ENCODE data around the gene PTPRD. TPM values are rescaled to one million over a fixed set of nuclear protein-coding genes. Genes with fewer than 3 reads are reported as not detected.

PTPRD gene
- total RNA-seq, 1 experiment from 2014 or later: 69.6 TPM

GRCh38 chr9:9913276-9913832 is 699.4 kb downstream of the PTPRD start:
- H3K36me3 Mint-ChIP-seq: peaks cover 8% of the 10 kb centered on the region; the same call in 1 of the 2 replicates
- ChIA-PET CTCF (interaction anchor here (1.3 to 3.8 kb wide), 7 partner anchors 10 to 122 kb away, joined by 3 to 28 read pairs (median 5); no protein-coding TSS in a partner anchor), POLR2A (no interaction called here)
- ATAC-seq: no peak
- H3K27ac Mint-ChIP-seq: 0 out of 2 replicates have a peak overlapping the region, but pooled peaks have one; percentile 2
- H3K9me3 Mint-ChIP-seq: peaks cover 23% of the 10 kb centered on the region
- H3K4me1 Mint-ChIP-seq: peaks cover 11% of the 10 kb centered on the region
- no peaks in the 10 kb centered on the region for H3K27me3 Mint-ChIP-seq (ENCODE audit: low read depth)
- no peak for DNase-seq (ENCODE audit: low spot score)
- H3K4me3 Mint-ChIP-seq: no peak overlapping the region
- TF ChIP-seq FOXP1 (CRISPR knock-in tag; IDR thresholded peaks at IDR 0.05; ENCODE audit: borderline replicate concordance) (no peak), MYBL2 (CRISPR knock-in tag; IDR thresholded peaks at IDR 0.05) (no peak), PRRX2 (CRISPR knock-in tag; IDR thresholded peaks at IDR 0.05) (no peak), RORB (CRISPR knock-in tag; IDR thresholded peaks at IDR 0.05) (no peak), ZNF138 (CRISPR knock-in tag; conservative IDR thresholded peaks at IDR 0.05) (no peak), STAT6 (CRISPR knock-in tag; conservative IDR thresholded peaks at IDR 0.05; ENCODE audit: low read depth) (no peak), ZNF671 (CRISPR knock-in tag; IDR thresholded peaks at IDR 0.05) (no peak), ESRRA (CRISPR knock-in tag; IDR thresholded peaks at IDR 0.05; ENCODE audit: borderline replicate concordance) (no peak), NFE2L1 (CRISPR knock-in tag; IDR thresholded peaks at IDR 0.05) (no peak)
- TF ChIP-seq, protein P1, sequence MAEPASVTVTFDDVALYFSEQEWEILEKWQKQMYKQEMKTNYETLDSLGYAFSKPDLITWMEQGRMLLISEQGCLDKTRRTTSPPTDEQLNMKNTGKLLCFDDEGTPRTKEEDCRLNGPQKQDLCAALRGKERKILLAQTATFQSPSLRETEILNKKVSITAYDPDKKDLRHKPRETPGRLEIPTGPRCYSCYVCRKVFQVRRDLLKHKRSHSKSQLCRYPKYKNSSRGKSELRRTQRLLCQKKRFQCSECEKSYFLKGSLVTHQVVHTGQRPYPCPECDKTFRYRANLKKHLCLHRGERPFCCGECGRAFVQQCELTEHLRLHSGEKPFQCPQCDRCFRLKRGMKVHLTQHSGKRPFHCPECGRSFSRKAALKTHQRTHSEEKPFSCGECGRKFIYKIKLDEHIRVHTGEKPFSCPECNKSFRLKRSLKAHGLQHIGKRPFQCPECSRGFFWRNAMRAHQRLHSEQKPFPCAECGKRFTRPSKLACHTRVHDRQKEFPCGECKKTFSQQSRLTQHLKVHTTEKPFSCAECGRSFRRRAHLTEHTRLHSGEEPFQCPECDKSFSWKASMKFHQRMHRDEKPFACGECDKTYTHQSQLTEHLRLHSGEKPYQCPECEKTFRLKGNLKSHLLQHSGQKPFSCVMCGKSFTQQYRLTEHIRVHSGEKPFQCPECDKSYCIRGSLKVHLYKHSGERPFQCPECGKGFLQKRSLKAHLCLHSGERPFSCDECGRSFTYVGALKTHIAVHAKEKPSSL (CRISPR knock-in tag; conservative IDR thresholded peaks at IDR 0.05): no peak
- TF ChIP-seq, protein P2, sequence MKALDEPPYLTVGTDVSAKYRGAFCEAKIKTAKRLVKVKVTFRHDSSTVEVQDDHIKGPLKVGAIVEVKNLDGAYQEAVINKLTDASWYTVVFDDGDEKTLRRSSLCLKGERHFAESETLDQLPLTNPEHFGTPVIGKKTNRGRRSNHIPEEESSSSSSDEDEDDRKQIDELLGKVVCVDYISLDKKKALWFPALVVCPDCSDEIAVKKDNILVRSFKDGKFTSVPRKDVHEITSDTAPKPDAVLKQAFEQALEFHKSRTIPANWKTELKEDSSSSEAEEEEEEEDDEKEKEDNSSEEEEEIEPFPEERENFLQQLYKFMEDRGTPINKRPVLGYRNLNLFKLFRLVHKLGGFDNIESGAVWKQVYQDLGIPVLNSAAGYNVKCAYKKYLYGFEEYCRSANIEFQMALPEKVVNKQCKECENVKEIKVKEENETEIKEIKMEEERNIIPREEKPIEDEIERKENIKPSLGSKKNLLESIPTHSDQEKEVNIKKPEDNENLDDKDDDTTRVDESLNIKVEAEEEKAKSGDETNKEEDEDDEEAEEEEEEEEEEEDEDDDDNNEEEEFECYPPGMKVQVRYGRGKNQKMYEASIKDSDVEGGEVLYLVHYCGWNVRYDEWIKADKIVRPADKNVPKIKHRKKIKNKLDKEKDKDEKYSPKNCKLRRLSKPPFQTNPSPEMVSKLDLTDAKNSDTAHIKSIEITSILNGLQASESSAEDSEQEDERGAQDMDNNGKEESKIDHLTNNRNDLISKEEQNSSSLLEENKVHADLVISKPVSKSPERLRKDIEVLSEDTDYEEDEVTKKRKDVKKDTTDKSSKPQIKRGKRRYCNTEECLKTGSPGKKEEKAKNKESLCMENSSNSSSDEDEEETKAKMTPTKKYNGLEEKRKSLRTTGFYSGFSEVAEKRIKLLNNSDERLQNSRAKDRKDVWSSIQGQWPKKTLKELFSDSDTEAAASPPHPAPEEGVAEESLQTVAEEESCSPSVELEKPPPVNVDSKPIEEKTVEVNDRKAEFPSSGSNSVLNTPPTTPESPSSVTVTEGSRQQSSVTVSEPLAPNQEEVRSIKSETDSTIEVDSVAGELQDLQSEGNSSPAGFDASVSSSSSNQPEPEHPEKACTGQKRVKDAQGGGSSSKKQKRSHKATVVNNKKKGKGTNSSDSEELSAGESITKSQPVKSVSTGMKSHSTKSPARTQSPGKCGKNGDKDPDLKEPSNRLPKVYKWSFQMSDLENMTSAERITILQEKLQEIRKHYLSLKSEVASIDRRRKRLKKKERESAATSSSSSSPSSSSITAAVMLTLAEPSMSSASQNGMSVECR (CRISPR knock-in tag; IDR thresholded peaks at IDR 0.05; ENCODE audit: borderline replicate concordance): no peak
- TF ChIP-seq, protein P3, sequence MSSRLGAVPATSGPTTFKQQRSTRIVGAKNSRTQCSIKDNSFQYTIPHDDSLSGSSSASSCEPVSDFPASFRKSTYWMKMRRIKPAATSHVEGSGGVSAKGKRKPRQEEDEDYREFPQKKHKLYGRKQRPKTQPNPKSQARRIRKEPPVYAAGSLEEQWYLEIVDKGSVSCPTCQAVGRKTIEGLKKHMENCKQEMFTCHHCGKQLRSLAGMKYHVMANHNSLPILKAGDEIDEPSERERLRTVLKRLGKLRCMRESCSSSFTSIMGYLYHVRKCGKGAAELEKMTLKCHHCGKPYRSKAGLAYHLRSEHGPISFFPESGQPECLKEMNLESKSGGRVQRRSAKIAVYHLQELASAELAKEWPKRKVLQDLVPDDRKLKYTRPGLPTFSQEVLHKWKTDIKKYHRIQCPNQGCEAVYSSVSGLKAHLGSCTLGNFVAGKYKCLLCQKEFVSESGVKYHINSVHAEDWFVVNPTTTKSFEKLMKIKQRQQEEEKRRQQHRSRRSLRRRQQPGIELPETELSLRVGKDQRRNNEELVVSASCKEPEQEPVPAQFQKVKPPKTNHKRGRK (CRISPR knock-in tag; IDR thresholded peaks at IDR 0.05; ENCODE audit: borderline replicate concordance): no peak

DNA sequence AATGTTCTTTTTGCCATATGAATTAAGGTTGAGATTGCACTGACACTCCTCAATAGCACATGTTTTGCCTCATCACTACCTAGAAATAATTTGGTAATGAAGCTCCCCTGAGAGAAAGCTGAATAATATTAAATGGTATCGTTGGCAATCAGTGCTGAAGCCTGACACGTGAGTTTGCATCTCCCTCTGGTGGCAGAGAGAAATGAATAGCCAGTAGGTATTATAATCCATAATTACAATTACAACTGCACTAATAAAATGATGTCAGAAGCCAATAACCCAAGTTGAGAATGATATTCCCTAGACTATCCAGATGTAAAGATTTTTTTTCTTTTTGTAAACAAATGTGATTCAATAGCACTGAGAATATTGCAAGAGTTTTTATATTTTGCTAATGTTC is 700.3 kb downstream of the PTPRD start:
- ATAC-seq (no peak), DNase-seq (ENCODE audit: low spot score) (no peak)
- Mint-ChIP-seq H3K27ac (no peak overlapping the region), H3K27me3 (ENCODE audit: low read depth) (no peaks in the 10 kb centered on the region), H3K4me1 (peaks cover 11% of the 10 kb centered on the region), H3K4me3 (no peak overlapping the region), H3K36me3 (peaks cover 8% of the 10 kb centered on the region; the same call in 1 of the 2 replicates), H3K9me3 (peaks cover 23% of the 10 kb centered on the region)
- POLR2A ChIA-PET: no interaction called here
- CTCF ChIA-PET: interaction anchor here (0.7 to 3.8 kb wide), 5 partner anchors 9 to 121 kb away, joined by 3 to 28 read pairs (median 3); no protein-coding TSS in a partner anchor
- TF ChIP-seq GRHL2 (CRISPR knock-in tag; IDR thresholded peaks at IDR 0.05; ENCODE audit: insufficient replicate concordance, severe bottlenecking) (no peak), ETV6 (CRISPR knock-in tag; IDR thresholded peaks at IDR 0.05) (no peak), FOXP4 (CRISPR knock-in tag; IDR thresholded peaks at IDR 0.05) (no peak), JAZF1 (CRISPR knock-in tag; IDR thresholded peaks at IDR 0.05) (no peak), ZNF138 (CRISPR knock-in tag; conservative IDR thresholded peaks at IDR 0.05) (no peak), STAT6 (CRISPR knock-in tag; conservative IDR thresholded peaks at IDR 0.05; ENCODE audit: low read depth) (no peak), RELA (CRISPR knock-in tag; IDR thresholded peaks at IDR 0.05; ENCODE audit: borderline replicate concordance) (no peak)
